ENCODE data around the gene CSNK2A2. TPM values are rescaled to one million over a fixed set of nuclear protein-coding genes. Genes with fewer than 3 reads are reported as not detected.

The CSNK2A2 gene
- total and polyA plus RNA-seq, 7 donors: 27.1 to 47.0 (median 41.1) TPM

DNA sequence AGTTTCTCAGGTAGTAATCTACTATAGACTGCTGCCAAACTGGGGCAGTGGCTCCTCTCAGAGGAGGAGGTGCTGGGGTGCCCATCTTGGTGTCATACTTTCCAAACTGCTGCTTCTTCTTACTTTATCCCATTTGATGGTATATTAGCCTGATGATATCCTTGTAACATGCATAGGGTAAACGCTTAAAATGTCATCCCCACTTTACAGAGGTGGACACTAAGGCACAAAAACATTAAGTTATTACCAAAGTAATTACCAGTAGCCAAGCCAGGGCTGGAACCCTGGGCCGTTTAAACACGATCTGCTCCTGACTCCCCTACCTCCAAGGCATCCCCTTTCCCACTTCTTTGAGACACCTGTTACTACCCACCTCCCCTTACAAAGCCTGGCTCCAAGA lies 37.8 kb upstream of the CSNK2A2 start:
- no peak for ATAC-seq
- Histone ChIP-seq H3K27ac (no peak overlapping the region), H3K27me3 (ENCODE audit: insufficient read depth in 3 of 3, low read length in 2 of 3) (no peaks in the 10 kb centered on the region), H3K4me1 (no peaks in the 10 kb centered on the region), H3K9me3 (no peaks in the 10 kb centered on the region), H3K4me3 (no peak overlapping the region), H3K36me3 (ENCODE audit: insufficient read depth in 1 of 2, low read depth in 1 of 2) (no peaks in the 10 kb centered on the region)
- TF ChIP-seq CTCF (IDR thresholded peaks at IDR 0.05): no peak
- intact Hi-C loops (cut with DNase I): no loop called here
- no peak for DNase-seq
- WGBS, 3 donors: 20 to 35% (median 21%) methylated on average over 3 of the region's 3 CpGs

DNA sequence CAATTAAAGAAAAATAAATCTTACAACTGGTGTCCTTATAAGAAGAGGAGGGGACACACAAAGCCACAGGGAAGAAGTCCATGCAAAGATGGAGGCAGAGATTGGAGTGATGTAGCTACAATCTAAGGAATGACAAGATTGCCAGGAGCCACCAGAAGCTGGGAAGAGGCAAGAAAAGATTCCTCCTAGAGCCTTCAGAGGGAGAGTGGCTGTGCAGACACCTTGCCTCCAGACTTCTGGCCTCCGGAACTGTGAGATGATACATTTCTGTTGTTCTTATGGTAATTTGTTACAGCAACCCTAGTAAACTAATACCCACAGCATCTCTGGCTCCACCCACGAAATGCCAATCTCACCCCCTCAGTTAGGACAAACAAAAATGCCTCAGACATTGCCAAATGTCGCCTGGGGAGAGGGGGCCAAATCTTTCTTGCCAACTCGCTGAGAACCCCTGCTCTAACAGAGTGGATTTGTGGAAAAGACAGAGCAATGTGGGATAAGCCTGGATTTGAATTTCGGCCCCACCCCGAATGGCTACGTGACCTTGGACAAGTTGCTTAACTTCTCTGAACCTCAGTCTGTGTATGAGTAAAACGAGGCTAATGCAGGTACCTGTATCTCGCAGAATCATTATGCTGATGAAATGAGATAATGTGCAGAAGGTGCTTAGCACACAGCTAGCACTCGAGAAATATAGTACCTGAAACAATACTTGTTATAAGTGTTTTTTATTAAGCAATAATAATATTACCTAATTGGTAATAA lies 37.1 kb upstream of the CSNK2A2 start:
- H3K36me3 ChIP-seq (ENCODE audit: insufficient read depth in 1 of 2, low read depth in 1 of 2): no peaks in the 10 kb centered on the region
- H3K27me3 ChIP-seq (ENCODE audit: insufficient read depth in 3 of 3, low read length in 2 of 3): no peaks in the 10 kb centered on the region
- 62 to 68% (median 64%) methylated on average over 10 of the region's 10 CpGs for WGBS, 3 donors
- DNase-seq (no peak), ATAC-seq (no peak)
- no peak for TF ChIP-seq CTCF (IDR thresholded peaks at IDR 0.05)
- no peak overlapping the region for H3K27ac ChIP-seq
- H3K4me1 ChIP-seq: no peaks in the 10 kb centered on the region
- intact Hi-C loops (cut with DNase I): no loop called here
- no peak overlapping the region for H3K4me3 ChIP-seq
- no peaks in the 10 kb centered on the region for H3K9me3 ChIP-seq

DNA sequence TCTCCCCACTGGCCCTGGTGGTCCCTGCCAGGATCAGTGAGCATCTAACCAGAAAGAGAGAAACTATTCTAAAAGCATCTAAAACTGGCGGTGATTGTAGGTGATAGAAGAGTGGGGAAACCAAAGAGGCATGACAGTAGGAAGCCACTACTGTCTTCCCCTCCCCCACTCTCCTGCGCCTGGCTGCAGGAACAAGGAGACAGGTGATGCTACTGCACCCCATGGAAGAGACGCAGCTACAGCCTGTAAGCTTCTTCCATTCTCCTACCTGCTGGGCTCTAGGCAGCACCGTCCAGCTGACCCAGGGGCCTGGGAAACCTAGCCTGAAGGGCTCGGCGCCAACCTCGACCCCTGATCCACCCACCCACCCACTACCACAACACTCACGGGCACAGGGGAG lies 32.4 kb upstream of the CSNK2A2 start:
- DNase-seq (no peak), ATAC-seq (no peak)
- H3K4me3 ChIP-seq: no peak overlapping the region
- H3K9me3 ChIP-seq: no peaks in the 10 kb centered on the region
- TF ChIP-seq CTCF (IDR thresholded peaks at IDR 0.05): no peak
- 71 to 81% (median 80%) methylated on average over 7 to 8 of the region's 8 CpGs for WGBS, 3 donors
- no peaks in the 10 kb centered on the region for H3K4me1 ChIP-seq
- no peaks in the 10 kb centered on the region for H3K36me3 ChIP-seq (ENCODE audit: insufficient read depth in 1 of 2, low read depth in 1 of 2)
- intact Hi-C loops (cut with DNase I): no loop called here
- no peak overlapping the region for H3K27ac ChIP-seq
- no peaks in the 10 kb centered on the region for H3K27me3 ChIP-seq (ENCODE audit: insufficient read depth in 3 of 3, low read length in 2 of 3)

GRCh38 chr16:58226790-58227189 lies 28.9 kb upstream of the CSNK2A2 start:
- no peak for TF ChIP-seq CTCF (IDR thresholded peaks at IDR 0.05)
- WGBS, 3 donors: 88 to 91% (median 88%) methylated on average over 3 of the region's 3 CpGs
- no peak for DNase-seq
- ATAC-seq: no peak
- Histone ChIP-seq H3K9me3 (no peaks in the 10 kb centered on the region), H3K4me3 (no peak overlapping the region), H3K36me3 (ENCODE audit: insufficient read depth in 1 of 2, low read depth in 1 of 2) (no peaks in the 10 kb centered on the region), H3K27ac (no peak overlapping the region), H3K27me3 (ENCODE audit: insufficient read depth in 3 of 3, low read length in 2 of 3) (no peaks in the 10 kb centered on the region), H3K4me1 (no peaks in the 10 kb centered on the region)
- intact Hi-C loops (cut with DNase I): no loop called here
